Mesenchymal stem cell (in vitro differentiated cells and primary cell): ENCODE measurements around the gene RPS17.
"Not testable (repeated sequence)": the region's sequence is repeated elsewhere in the genome, so short reads cannot be mapped to it uniquely, and the experiment has no call there.

Experiments used
- DNase-seq: peaks from one replicate; pipeline ENCODE4 v3.0.0-alpha.2; 2013
- H2AFZ ChIP-seq: one replicate; pipeline ENCODE4 v1.6.1; 2013; ENCODE audit warnings: low read depth, mild to moderate bottlenecking, control low read depth, inconsistent platforms, low read length, moderate library complexity
- H2AK5ac ChIP-seq: 2 replicates; pipeline ENCODE4 v1.6.1; 2013; ENCODE audit warnings: low read length, moderate library complexity, mild to moderate bottlenecking, inconsistent platforms; ENCODE audit not compliant: severe bottlenecking
- H2BK120ac ChIP-seq: one replicate; pipeline ENCODE4 v1.6.1; 2013; ENCODE audit warnings: low read depth, mild to moderate bottlenecking, inconsistent platforms, low read length, moderate library complexity
- H2BK12ac ChIP-seq, 2 experiments: one replicate each; pipeline ENCODE4 v1.6.1; 2013; ENCODE audit warnings: inconsistent platforms in 2 of 2, low read length in 2 of 2, mild to moderate bottlenecking in 2 of 2, moderate library complexity in 2 of 2, control low read depth in 1 of 2
- H2BK15ac ChIP-seq: one replicate; pipeline ENCODE4 v1.6.1; 2013; ENCODE audit warnings: mild to moderate bottlenecking, low read depth, inconsistent platforms; ENCODE audit not compliant: poor library complexity, severe bottlenecking
- H2BK5ac ChIP-seq: 2 replicates; pipeline ENCODE4 v1.6.1; 2013; ENCODE audit warnings: low read depth, mild to moderate bottlenecking, low read length, control low read depth, inconsistent platforms; ENCODE audit not compliant: poor library complexity, severe bottlenecking
- H3K14ac ChIP-seq, 2 experiments: one replicate each; pipeline ENCODE4 v1.6.1; 2013; ENCODE audit warnings: inconsistent platforms in 2 of 2, low read length in 2 of 2, control low read depth in 1 of 2, mild to moderate bottlenecking in 1 of 2, moderate library complexity in 1 of 2
- H3K18ac ChIP-seq, 2 experiments: one replicate each; pipeline ENCODE4 v1.6.1; 2013; ENCODE audit warnings: inconsistent platforms in 2 of 2, low read length in 2 of 2, control low read depth in 1 of 2, low read depth in 1 of 2, mild to moderate bottlenecking in 1 of 2
- H3K23ac ChIP-seq, 2 experiments: one replicate each; pipeline ENCODE4 v1.6.1; 2013; ENCODE audit warnings: inconsistent platforms in 2 of 2, low read length in 2 of 2, mild to moderate bottlenecking in 2 of 2, moderate library complexity in 2 of 2, control low read depth in 1 of 2
- H3K27ac ChIP-seq: 2 replicates; pipeline ENCODE4 v1.5.1; 2013; ENCODE audit warnings: mild to moderate bottlenecking, moderate library complexity, low read length, control low read depth, inconsistent platforms; ENCODE audit not compliant: poor library complexity, severe bottlenecking
- H3K27me3 ChIP-seq, 2 experiments: 2 replicates each; pipeline versions ENCODE4 v1.6.1 to v1.7.0; 2013; ENCODE audit warnings: low read length in 2 of 2, mild to moderate bottlenecking in 2 of 2, moderate library complexity in 2 of 2, control low read depth in 1 of 2, inconsistent platforms in 1 of 2; ENCODE audit not compliant: control insufficient read depth in 1 of 2, insufficient read depth in 1 of 2
- H3K36me3 ChIP-seq, 2 experiments: 2 replicates each; pipeline versions ENCODE4 v1.6.1 to v1.7.0; 2013; ENCODE audit warnings: low read length in 2 of 2, control low read depth in 1 of 2, inconsistent platforms in 1 of 2, low read depth in 1 of 2, mild to moderate bottlenecking in 1 of 2; ENCODE audit not compliant: insufficient read depth in 2 of 2, control insufficient read depth in 1 of 2
- H3K4ac ChIP-seq, 2 experiments: one replicate each; pipeline ENCODE4 v1.6.1; 2013; ENCODE audit warnings: inconsistent platforms in 2 of 2, low read length in 2 of 2, mild to moderate bottlenecking in 2 of 2, moderate library complexity in 2 of 2, control low read depth in 1 of 2, low read depth in 1 of 2
- H3K4me1 ChIP-seq: 2 replicates; pipeline ENCODE4 v1.6.1; 2013; ENCODE audit warnings: low read depth, low read length, control low read depth; ENCODE audit not compliant: control insufficient read depth, insufficient read depth
- H3K4me2 ChIP-seq: 2 replicates; pipeline ENCODE4 v1.6.1; 2013; ENCODE audit warnings: low read length, mild to moderate bottlenecking, inconsistent platforms; ENCODE audit not compliant: poor library complexity, severe bottlenecking
- H3K4me3 ChIP-seq, 2 experiments: 2 replicates each; pipeline versions ENCODE4 v1.5.1 to v1.7.0; 2013; ENCODE audit warnings: low read length in 2 of 2, mild to moderate bottlenecking in 2 of 2, control low read depth in 1 of 2, low read depth in 1 of 2; ENCODE audit not compliant: insufficient read depth in 1 of 2
- H3K79me1 ChIP-seq: replicated peaks from 2 replicates; pipeline ENCODE4 v1.6.1; 2013; ENCODE audit warnings: mild to moderate bottlenecking, control low read depth, low read length, inconsistent platforms; ENCODE audit not compliant: poor library complexity, severe bottlenecking
- H3K9ac ChIP-seq: 2 replicates; pipeline ENCODE4 v1.7.0; 2013; ENCODE audit warnings: mild to moderate bottlenecking, low read length, moderate library complexity
- H3K9me3 ChIP-seq: 2 replicates; pipeline ENCODE4 v1.7.0; 2013; ENCODE audit warnings: mild to moderate bottlenecking, low read length; ENCODE audit not compliant: control insufficient read depth
- H4K8ac ChIP-seq: one replicate; pipeline ENCODE4 v1.6.1; 2013; ENCODE audit warnings: inconsistent platforms, mild to moderate bottlenecking, low read length, moderate library complexity
- H4K91ac ChIP-seq: one replicate; pipeline ENCODE4 v1.6.1; 2013; ENCODE audit warnings: mild to moderate bottlenecking, low read length, inconsistent platforms
- WGBS: methylation state at CpG from one replicate; pipeline ENCODE4 v1.1.7; 2013; ENCODE audit warnings: mixed read lengths; 5-methylcytosine and 5-hydroxymethylcytosine counted together

RPS17 gene

DNA sequence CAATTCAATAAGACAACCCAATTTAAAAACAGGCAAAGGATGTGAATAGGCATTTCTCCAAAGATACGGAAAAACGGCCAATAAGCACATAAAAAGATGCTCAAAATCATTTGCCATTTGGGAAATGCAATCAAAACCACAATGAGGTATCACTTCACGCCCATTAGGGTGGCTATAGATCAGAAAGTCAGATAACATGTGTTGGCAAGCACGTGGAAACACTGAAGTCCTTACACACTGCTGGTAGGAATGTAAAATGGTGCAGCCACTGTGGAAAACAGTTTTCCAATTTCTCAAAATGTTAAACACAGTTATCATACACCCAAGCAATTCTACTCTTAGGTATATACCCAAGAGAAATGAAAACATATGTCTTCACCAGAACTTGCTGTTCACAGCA, 39.5 kb downstream of the RPS17 start:
- not testable (repeated sequence) for H3K23ac ChIP-seq, H3K14ac ChIP-seq, H2AK5ac ChIP-seq, H3K36me3 ChIP-seq, H2BK120ac ChIP-seq, H2BK15ac ChIP-seq, H3K27ac ChIP-seq, H2BK5ac ChIP-seq, H3K79me1 ChIP-seq, H3K4ac ChIP-seq, H3K4me3 ChIP-seq, H3K27me3 ChIP-seq, H4K8ac ChIP-seq, H4K91ac ChIP-seq, H3K4me1 ChIP-seq, DNase-seq, H3K18ac ChIP-seq, H2BK12ac ChIP-seq, H3K9ac ChIP-seq, H3K4me2 ChIP-seq, H2AFZ ChIP-seq, H3K9me3 ChIP-seq
- no CpG with 5 or more reads among the region's 4 CpGs for WGBS

DNA sequence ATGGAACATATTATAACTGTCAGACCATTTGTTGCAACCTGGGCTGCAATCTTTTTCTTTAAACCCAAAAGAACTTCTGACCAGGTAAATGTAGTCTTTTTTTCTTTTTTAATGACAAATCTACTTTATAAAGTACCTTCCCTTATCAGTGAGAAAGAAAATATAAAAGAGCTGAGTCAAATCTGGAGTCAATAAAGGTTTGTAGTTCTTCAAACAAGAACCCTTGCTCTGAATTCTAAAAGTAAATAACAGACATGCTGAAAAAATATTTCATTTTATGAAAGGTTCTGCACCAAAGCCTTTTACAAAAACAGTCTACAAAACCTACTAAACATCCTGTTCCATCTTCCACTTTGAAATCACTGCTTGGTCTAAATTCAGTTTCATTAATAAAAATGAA, 42.3 kb downstream of the RPS17 start:
- H3K23ac ChIP-seq, H2BK12ac ChIP-seq, H2BK120ac ChIP-seq, H3K79me1 ChIP-seq, H4K91ac ChIP-seq, H3K4ac ChIP-seq, H2BK15ac ChIP-seq, H3K14ac ChIP-seq, H3K36me3 ChIP-seq, H3K27me3 ChIP-seq, H2AK5ac ChIP-seq, H3K4me1 ChIP-seq, H3K9me3 ChIP-seq, H3K9ac ChIP-seq, H2BK5ac ChIP-seq, H4K8ac ChIP-seq, H3K4me3 ChIP-seq, H3K18ac ChIP-seq, H3K4me2 ChIP-seq, H3K27ac ChIP-seq, DNase-seq, H2AFZ ChIP-seq: not testable (repeated sequence)

DNA sequence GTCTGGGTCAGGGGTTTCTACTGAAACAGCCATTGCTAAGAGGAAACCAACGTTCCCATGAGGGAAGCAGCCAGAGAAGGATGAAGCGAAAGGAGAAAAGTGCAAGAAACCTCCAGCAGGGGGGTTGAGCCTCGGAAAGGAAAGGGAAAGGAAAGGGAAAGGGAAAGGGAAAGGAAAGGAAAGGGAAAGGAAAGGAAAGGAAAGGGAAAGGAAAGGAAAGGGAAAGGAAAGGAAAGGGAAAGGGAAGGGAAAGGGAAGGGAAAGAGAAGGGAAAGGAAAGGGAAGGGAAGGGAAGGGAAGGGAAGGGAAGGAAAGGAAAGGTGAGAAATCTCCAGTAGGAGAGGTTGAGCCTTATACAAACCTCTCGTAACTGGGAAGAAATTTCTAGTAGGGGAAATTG, 52.0 kb downstream of the RPS17 start:
- H2BK120ac ChIP-seq, H3K9ac ChIP-seq, H4K8ac ChIP-seq, H3K4me1 ChIP-seq, H2BK15ac ChIP-seq, H3K18ac ChIP-seq, H3K79me1 ChIP-seq, H3K27me3 ChIP-seq, H3K36me3 ChIP-seq, H3K9me3 ChIP-seq, H2BK5ac ChIP-seq, H2AFZ ChIP-seq, H2AK5ac ChIP-seq, H2BK12ac ChIP-seq, H3K23ac ChIP-seq, H3K4ac ChIP-seq, H3K14ac ChIP-seq, H4K91ac ChIP-seq, H3K4me2 ChIP-seq, H3K27ac ChIP-seq: not testable (repeated sequence)
- peak; percentile 35 for DNase-seq
- WGBS = 69% methylated on average over 3 of the region's 4 CpGs
- peak overlapping the region in 1 of 2 experiments; percentile 9 for H3K4me3 ChIP-seq

DNA sequence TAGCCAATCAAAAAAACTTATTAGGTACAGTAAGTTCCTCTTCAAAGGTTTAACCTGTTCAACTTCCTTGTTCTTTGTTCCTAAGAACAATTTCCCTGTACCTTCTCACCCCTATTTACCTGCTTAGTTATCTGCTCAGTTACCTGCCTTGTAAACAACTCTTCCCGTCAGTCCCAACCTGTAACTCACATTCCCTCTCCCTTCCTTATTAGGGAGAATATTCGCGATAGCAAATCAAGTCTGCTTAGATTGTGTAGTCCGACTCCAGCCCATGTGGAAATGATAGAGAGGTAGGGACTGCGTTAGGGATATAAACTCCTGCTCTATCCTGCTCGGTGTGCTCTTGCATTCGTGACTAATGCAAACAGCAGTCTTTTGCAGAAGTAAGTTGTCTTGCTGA, 53.2 kb downstream of the RPS17 start:
- H3K4me1 ChIP-seq, H3K4ac ChIP-seq, H2BK15ac ChIP-seq, H4K91ac ChIP-seq, H2BK5ac ChIP-seq, H2AFZ ChIP-seq, DNase-seq, H3K79me1 ChIP-seq, H3K36me3 ChIP-seq, H4K8ac ChIP-seq, H3K4me2 ChIP-seq, H3K18ac ChIP-seq, H2BK120ac ChIP-seq, H3K27ac ChIP-seq, H3K9ac ChIP-seq, H3K27me3 ChIP-seq, H2AK5ac ChIP-seq, H3K14ac ChIP-seq, H3K9me3 ChIP-seq, H3K4me3 ChIP-seq, H2BK12ac ChIP-seq, H3K23ac ChIP-seq: not testable (repeated sequence)
- 87% methylated on average over 6 of the region's 7 CpGs for WGBS
